ENCODE measurements around the gene ZSCAN10. TPM values are rescaled to one million over a fixed set of nuclear protein-coding genes. Genes with fewer than 3 reads are reported as not detected.

ZSCAN10 gene
- total and polyA plus RNA-seq, 5 donors: not detected

DNA sequence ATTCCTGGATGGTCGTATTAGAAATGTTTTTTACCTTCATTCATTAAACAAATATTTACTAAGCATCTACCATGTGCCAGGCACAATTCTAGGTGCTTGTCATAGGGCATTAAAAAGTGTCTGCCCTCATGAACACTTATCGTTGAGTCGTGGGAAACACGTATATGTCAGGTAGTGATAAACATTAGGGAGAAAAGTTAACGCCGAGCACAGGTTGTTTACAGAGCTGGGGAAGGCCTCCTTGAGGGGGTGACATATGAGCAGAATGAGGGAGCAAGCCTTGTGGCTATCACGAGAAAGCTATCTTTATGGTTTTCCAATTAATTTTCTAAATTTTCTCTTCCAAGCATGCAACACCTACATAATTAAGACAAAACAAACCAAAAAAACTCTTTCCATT lies 34.8 kb upstream of the ZSCAN10 start:
- WGBS: 16% methylated on average over 7 of the region's 7 CpGs
- no peak for DNase-seq
- Histone ChIP-seq H3K4me3 (ENCODE audit: low read length) (peak overlapping the region; percentile 91), H3K27me3 (ENCODE audit: control insufficient read depth, insufficient read depth) (no peaks in the 10 kb centered on the region), H3K9me3 (ENCODE audit: control insufficient read depth, low read length) (no peaks in the 10 kb centered on the region), H3K27ac (ENCODE audit: low read length) (no peak overlapping the region), H3K4me1 (ENCODE audit: control insufficient read depth, insufficient read depth, low read length) (peaks cover 3% of the 10 kb centered on the region)
- intact Hi-C loops (cut with DNase I): no loop called here
- ATAC-seq: no peak

DNA sequence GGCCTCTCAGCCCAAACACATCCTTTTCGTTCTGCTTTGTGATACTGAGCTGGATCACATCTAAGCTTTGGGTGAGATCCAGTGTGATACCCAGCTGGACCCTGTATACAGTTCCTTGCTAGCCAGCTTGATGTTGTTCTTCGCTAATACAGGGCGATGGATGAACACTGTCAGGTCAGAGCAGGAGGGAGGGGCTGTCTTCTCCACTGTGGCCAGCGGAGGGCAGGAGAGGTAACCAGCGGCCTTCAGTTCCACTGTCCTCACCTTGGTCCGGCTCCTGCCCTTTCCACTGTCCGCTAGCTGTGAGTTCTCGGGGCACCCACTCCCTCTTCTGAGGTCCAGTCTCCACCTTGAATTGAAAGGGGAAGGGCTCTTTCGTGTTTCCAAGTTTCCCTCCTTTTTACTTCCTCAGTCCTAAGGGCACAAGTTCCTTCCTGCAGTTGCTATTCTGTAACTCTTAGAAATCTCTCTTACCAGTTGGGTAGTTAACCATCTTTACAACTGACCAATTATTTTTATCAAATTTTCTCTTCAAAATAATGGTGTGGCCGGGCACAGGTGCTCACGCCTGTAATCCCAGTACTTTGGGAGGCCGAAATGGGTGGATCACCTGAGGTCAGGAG lies 32.8 kb upstream of the ZSCAN10 start:
- Histone ChIP-seq H3K9me3 (ENCODE audit: control insufficient read depth, low read length) (no peaks in the 10 kb centered on the region), H3K27ac (ENCODE audit: low read length) (no peak overlapping the region), H3K4me1 (ENCODE audit: control insufficient read depth, insufficient read depth, low read length) (peaks cover 3% of the 10 kb centered on the region), H3K4me3 (ENCODE audit: low read length) (no peak overlapping the region), H3K27me3 (ENCODE audit: control insufficient read depth, insufficient read depth) (no peaks in the 10 kb centered on the region)
- peak in 1 of 3 donors; percentile 60 for DNase-seq
- 63% methylated on average over 12 of the region's 12 CpGs for WGBS
- no peak for ATAC-seq
- intact Hi-C loops (cut with DNase I): no loop called here

DNA sequence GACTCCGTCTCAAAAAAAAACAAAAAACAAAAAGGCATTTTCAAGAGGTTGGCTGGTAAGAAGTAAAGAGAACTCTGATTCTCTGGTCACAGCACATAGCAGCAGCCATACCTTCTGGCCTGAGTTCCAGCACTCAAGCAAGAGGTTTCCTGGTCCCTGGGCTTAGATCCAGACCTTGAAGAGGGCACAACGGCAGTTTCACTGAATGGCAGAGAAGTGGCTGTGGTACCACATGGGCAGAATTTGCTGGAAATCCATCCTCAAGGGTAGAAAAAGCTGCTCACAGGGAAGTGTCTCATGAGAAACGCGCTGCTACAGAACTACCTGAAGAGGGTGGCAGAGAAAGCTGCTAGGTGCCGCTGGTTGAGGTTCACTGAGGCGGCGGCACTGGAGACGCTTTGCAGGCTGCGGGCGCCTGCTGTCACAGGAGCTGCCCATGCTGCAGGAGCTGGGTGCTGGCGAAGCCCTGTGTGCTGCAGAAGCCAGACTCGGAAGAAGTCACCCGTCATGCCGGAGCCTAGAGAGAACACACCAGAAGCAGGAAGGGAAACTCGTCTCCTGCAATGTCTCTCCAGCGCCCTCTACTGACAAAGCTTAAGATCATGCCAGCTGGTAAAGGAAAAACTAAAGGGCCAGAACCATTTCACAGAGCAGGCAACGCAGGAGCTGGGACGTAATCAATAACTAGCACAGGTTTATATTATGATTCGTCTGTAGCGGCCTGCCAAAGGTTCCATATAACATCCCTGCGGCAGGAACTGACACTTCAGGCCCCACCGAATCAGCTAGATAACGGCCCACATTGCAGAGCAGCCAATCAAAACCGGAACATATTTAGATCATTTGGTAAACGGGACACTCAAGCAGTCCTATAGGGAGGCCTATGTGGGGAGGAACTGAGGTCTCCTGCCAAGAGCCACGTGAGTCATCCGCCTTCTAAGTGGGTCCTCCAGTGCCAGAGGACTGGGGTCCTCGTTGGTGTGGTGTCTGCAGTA lies 30.3 kb upstream of the ZSCAN10 start:
- Histone ChIP-seq H3K27me3 (ENCODE audit: control insufficient read depth, insufficient read depth) (no peaks in the 10 kb centered on the region), H3K4me3 (ENCODE audit: low read length) (peak overlapping the region; percentile 57), H3K27ac (ENCODE audit: low read length) (peak overlapping the region; percentile 74), H3K4me1 (ENCODE audit: control insufficient read depth, insufficient read depth, low read length) (no peaks in the 10 kb centered on the region), H3K9me3 (ENCODE audit: control insufficient read depth, low read length) (no peaks in the 10 kb centered on the region)
- intact Hi-C loops (cut with DNase I): loop anchor here in 1 of 4 donors (5.0 kb wide), 1 partner anchor 67 kb away; no protein-coding TSS in a partner anchor
- DNase-seq (peak; percentile 64 to 86 (median 84)), ATAC-seq (peak; percentile 74 to 76)
- WGBS: 11% methylated on average over 28 of the region's 28 CpGs

DNA sequence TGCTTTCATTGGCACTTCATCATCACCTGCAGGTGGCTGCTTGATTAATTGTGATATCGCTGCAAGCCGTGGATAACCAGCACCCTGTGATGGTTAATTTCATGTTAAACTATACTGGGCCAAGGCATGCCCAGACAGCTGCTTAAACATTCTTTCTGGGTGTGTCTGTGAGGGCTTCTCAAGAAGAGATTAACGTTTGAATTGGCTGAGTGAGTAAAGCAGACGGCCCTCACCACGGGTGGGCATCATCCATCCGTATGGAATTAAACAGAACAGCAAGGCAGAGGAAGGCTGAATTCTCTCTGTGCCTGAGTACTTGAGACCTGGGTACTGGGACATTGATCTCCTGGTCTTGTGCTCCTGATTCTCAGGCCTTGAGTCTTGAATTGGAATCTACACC lies 28.7 kb upstream of the ZSCAN10 start:
- intact Hi-C loops (cut with DNase I): loop anchor here in 1 of 4 donors (5.0 kb wide), 1 partner anchor 65 kb away; no protein-coding TSS in a partner anchor
- no peak overlapping the region for H3K27ac ChIP-seq (ENCODE audit: low read length)
- H3K9me3 ChIP-seq (ENCODE audit: control insufficient read depth, low read length): no peaks in the 10 kb centered on the region
- DNase-seq (peak in 1 of 3 donors; percentile 7), ATAC-seq (no peak)
- 83% methylated on average over 6 of the region's 6 CpGs for WGBS
- no peak overlapping the region for H3K4me3 ChIP-seq (ENCODE audit: low read length)
- no peaks in the 10 kb centered on the region for H3K27me3 ChIP-seq (ENCODE audit: control insufficient read depth, insufficient read depth)
- H3K4me1 ChIP-seq (ENCODE audit: control insufficient read depth, insufficient read depth, low read length): peaks cover 5% of the 10 kb centered on the region

DNA sequence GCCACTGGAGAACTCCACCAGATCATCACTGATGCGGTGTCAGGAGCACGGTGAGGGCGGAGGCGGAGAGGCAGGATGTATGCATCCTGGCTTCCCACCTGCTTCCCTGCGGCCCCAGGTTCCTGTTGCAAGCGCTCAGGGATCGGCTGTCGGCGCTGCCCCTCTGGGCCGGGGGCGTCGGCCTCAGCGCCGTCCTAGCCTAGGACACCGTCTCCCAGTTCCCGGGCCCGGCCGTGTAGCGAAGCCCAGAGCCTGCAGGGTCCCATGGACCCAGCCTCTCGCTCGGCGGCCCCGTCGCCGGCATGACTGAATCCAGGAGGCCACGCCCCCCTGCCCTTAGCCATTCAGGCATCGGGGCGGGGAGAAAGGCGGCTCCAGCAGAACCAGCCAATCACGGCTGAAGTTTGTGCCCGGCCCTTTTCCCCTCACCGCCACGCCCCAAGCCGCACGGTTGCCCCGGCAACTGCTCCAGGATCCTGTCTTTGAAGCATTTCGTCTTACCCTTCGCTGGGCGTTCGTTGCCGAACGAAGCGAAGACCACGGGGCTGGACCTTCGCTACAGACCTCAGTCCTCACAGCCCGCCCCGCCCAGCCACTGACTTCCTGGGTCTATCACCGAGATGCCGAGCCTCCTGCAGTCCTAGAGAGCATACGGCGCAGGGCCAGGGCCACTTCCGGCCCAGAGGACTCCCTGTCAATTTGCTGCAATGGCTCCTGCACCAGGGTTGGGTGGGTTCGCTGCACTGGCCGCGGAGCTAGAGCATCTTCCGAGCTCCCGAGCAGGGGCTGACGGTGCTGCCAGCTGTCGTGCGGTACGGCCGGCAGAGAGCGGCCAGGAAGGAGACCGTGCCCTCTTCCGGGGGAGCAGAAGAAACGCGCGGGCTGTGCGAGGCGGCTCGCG lies 25.1 kb upstream of the ZSCAN10 start:
- Histone ChIP-seq H3K4me3 (ENCODE audit: low read length) (peak overlapping the region; percentile 64), H3K27me3 (ENCODE audit: control insufficient read depth, insufficient read depth) (no peaks in the 10 kb centered on the region), H3K4me1 (ENCODE audit: control insufficient read depth, insufficient read depth, low read length) (peaks cover 7% of the 10 kb centered on the region), H3K9me3 (ENCODE audit: control insufficient read depth, low read length) (no peaks in the 10 kb centered on the region), H3K27ac (ENCODE audit: low read length) (peak overlapping the region; percentile 86)
- ATAC-seq (peak; percentile 96 to 97), DNase-seq (peak; percentile 96 to 99 (median 98))
- under 1% methylated on average over 72 of the region's 72 CpGs for WGBS
- intact Hi-C loops (cut with DNase I): no loop called here

DNA sequence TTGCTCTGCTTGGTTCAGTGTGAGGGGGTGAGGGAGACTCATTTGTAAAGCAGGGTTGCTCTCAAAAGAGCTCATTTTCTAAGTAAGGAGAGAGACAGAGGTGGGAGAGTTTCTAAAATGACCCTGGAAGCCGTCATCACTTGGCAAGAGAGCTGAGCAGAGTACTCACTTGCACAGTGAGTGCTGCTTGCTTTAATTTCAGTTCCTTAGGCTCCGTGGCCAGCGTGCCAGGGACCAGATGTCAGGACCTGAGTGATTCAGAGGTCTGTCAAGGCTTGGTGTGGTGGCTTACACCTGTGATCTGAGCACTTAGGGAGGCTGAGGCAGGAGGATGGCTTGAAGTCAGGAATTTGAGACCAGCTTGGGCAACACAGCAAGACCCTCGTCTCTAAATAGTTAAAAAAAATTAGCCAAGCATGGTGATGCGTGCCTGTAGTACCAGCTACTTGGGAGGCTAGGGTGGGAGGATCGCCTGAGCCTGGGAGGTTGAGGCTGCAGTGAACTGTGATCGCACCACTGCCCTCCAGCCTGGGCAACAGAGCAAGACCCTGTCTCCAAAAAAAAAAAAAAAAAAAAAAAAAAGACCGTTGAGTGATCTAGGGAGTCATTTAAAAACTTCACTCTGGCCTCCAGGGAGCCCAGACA lies 24.0 kb upstream of the ZSCAN10 start:
- H3K27me3 ChIP-seq (ENCODE audit: control insufficient read depth, insufficient read depth): no peaks in the 10 kb centered on the region
- H3K4me1 ChIP-seq (ENCODE audit: control insufficient read depth, insufficient read depth, low read length): peaks cover 7% of the 10 kb centered on the region
- WGBS: 59% methylated on average over 8 of the region's 8 CpGs
- no peaks in the 10 kb centered on the region for H3K9me3 ChIP-seq (ENCODE audit: control insufficient read depth, low read length)
- peak in 1 of 3 donors; percentile 40 for DNase-seq
- intact Hi-C loops (cut with DNase I): no loop called here
- H3K27ac ChIP-seq (ENCODE audit: low read length): no peak overlapping the region
- H3K4me3 ChIP-seq (ENCODE audit: low read length): no peak overlapping the region
- ATAC-seq: no peak

DNA sequence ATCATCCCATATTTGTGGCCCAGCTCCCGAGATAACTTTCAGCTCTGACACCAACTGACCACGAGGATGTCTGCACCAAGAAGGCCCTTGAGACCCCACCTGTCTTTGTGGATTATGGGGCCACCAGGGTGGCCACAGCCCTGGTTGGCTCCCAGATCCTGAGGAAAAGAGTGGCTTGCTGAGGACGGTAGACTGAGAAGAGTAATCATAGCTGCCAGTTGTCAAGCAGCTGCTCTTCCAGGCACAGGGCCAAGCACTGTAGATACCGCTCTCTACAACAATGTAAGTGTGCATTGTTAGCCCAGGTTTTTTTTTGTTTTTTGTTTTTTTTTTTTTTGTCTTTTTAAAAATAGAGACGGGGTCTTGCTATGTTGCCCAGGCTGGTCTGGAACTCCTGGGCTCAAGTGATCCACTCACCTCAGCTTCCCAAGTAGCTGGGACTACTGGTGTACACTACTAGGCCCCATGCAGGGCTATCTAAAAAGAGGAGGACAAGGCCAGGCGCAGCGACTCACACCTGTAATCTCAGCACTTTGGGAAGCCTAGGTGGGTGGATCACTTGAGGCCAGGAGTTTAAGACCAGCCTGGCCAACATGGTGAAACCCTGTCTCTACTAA lies 22.9 kb upstream of the ZSCAN10 start:
- peak in 1 of 3 donors; percentile 67 for DNase-seq
- ATAC-seq: no peak
- intact Hi-C loops (cut with DNase I): no loop called here
- no peaks in the 10 kb centered on the region for H3K27me3 ChIP-seq (ENCODE audit: control insufficient read depth, insufficient read depth)
- H3K4me3 ChIP-seq (ENCODE audit: low read length): no peak overlapping the region
- no peaks in the 10 kb centered on the region for H3K9me3 ChIP-seq (ENCODE audit: control insufficient read depth, low read length)
- WGBS: 55% methylated on average over 7 of the region's 7 CpGs
- H3K27ac ChIP-seq (ENCODE audit: low read length): no peak overlapping the region
- peaks cover 7% of the 10 kb centered on the region for H3K4me1 ChIP-seq (ENCODE audit: control insufficient read depth, insufficient read depth, low read length)

DNA sequence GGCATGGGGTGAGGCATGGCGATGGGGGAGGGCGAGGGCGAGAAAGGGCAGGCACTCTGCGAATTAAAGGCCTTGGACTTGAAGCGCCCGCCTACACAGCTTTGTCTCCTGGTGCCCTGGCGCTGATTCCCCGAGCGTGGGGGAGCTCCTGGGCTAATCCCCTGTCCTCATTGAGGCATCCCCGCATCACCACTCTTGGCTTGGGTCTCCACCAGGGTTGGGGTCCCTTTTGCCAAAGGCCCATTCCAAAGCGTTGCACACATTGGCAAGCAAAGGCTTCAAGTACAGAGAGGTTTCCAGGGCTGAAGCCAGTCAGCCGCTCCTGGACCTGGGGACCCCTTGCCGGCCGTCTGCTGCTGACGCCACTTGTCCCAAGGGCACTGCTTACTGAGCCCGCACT lies 21.3 kb upstream of the ZSCAN10 start:
- ATAC-seq (no peak), DNase-seq (no peak)
- H3K4me1 ChIP-seq (ENCODE audit: control insufficient read depth, insufficient read depth, low read length): peaks cover 7% of the 10 kb centered on the region
- intact Hi-C loops (cut with DNase I): no loop called here
- H3K27ac ChIP-seq (ENCODE audit: low read length): no peak overlapping the region
- no peaks in the 10 kb centered on the region for H3K9me3 ChIP-seq (ENCODE audit: control insufficient read depth, low read length)
- H3K4me3 ChIP-seq (ENCODE audit: low read length): no peak overlapping the region
- WGBS: 88% methylated on average over 16 of the region's 16 CpGs
- no peaks in the 10 kb centered on the region for H3K27me3 ChIP-seq (ENCODE audit: control insufficient read depth, insufficient read depth)

DNA sequence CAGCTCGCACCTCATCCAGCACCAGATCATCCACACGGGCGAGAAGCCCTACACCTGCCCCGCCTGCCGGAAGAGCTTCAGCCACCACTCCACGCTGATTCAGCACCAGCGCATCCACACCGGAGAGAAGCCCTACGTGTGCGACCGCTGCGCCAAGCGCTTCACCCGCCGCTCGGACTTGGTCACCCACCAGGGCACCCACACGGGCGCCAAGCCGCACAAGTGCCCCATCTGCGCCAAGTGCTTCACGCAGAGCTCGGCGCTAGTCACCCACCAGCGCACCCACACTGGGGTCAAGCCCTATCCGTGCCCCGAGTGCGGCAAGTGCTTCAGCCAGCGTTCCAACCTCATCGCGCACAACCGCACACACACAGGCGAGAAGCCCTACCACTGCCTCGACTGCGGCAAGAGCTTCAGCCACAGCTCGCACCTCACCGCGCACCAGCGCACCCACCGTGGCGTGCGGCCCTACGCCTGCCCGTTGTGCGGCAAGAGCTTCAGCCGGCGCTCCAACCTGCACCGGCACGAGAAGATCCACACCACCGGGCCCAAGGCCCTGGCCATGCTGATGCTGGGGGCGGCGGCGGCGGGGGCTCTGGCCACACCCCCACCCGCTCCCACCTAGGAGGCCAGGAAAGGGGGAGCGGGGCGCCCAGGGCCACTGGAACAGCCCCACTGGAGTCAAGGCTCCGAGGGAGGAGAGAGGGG lies 20.8 kb upstream of the ZSCAN10 start:
- H3K9me3 ChIP-seq (ENCODE audit: control insufficient read depth, low read length): no peaks in the 10 kb centered on the region
- H3K4me3 ChIP-seq (ENCODE audit: low read length): no peak overlapping the region
- no peak for ATAC-seq
- H3K27ac ChIP-seq (ENCODE audit: low read length): no peak overlapping the region
- peaks cover 7% of the 10 kb centered on the region for H3K4me1 ChIP-seq (ENCODE audit: control insufficient read depth, insufficient read depth, low read length)
- 94% methylated on average over 57 of the region's 57 CpGs for WGBS
- no peaks in the 10 kb centered on the region for H3K27me3 ChIP-seq (ENCODE audit: control insufficient read depth, insufficient read depth)
- peak in 2 of 3 donors; percentile 52 to 62 for DNase-seq
- intact Hi-C loops (cut with DNase I): loop anchor here in 1 of 4 donors (10.0 kb wide), 1 partner anchor 55 kb away; the partner anchor contains the start of gene IL32

All from right cardiac atrium (tissue), 5 donors.